ENCODE results near the gene PEX10.

- no peak for TF ChIP-seq CTCF (IDR thresholded peaks at IDR 0.05; ENCODE audit: poor library complexity)
- no peak for TF ChIP-seq EZH2 (IDR thresholded peaks at IDR 0.05; ENCODE audit: borderline replicate concordance)
- TF ChIP-seq EZH2phosphoT487 (IDR thresholded peaks at IDR 0.05; ENCODE audit: low read depth, severe bottlenecking, unreplicated experiment) = no peak
These were observed 18.9 kb downstream of the PEX10 start for GRCh38 chr1:2393471-2393877.

Measured in hepatocyte (in vitro differentiated cells).